GM04503 (cell line): Measurements from ENCODE around the gene UCN3.
"Not testable (repeated sequence)": the region's sequence is repeated elsewhere in the genome, so short reads cannot be mapped to it uniquely, and the experiment has no call there.

Experiments used
- DNase-seq: peaks from one replicate; pipeline ENCODE4 v3.0.0-alpha.2; 2012; ENCODE audit warnings: low read depth

The UCN3 gene

DNA sequence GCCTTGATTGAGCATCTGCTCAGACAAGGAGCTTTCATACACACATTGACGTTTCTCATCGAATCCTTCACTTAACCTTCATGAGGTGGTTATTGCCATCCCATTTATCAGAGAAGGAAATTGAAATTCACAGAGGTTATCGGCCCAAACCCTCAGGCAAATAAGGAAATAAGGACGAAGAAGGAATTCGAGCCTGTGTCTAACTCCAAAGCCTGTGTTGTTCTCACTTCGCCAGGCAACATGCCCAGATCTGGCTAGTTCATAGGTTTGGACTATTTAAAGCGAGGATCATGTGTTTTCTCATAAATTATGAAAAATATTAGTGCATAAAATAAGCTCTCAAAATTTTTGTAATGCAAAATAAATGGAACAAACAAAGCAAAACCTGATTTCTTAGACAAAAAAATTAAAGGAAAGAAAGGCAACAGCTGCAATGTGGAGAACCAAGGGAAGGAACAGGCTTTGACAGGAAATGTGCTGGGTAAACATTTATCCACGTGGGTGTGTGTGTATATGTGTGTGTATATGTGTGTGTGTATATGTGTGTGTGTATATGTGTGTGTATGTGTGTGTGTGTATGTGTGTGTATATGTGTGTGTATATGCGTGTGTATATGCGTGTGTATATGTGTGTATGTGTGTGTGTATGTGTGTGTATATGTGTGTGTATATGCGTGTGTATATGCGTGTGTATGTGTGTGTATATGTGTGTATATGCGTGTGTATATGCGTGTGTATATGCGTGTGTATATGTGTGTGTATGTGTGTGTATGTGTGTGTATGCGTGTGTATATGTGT lies 4.8 kb downstream of the UCN3 start:
- DNase-seq = no peak

DNA sequence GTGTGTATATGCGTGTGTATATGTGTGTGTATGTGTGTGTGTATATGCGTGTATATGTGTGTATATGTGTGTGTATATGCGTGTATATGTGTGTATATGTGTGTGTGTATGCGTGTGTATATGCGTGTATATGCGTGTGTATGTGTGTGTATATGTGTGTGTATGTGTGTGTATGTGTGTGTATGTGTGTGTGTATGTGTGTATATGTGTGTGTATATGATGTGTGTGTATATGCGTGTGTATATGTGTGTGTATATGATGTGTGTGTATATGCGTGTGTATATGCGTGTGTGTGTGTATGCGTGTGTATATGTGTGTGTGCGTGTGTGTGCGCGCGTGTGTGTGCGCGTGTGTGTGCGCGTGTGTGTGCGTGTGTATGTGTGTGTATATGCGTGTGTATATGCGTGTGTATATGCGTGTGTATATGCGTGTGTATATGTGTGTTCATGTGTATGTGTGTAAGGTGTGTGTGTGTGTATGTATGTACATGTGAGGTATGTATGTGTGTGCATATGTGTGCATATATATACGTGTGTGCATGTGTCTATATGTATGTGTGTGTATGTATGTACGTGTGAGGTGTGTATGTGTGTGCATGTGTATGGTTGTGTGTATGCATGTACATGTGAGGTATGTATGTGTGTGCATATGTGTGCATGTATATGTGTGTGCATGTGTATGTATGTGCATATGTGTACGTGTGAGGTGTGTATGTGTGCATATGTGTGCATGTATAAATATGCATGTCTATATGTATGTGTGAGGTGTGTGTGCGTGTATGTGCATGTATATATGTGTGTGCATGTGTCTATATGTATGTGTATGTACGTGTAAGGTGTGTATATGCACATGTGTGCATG lies 6.0 kb downstream of the UCN3 start:
- DNase-seq = no peak

DNA sequence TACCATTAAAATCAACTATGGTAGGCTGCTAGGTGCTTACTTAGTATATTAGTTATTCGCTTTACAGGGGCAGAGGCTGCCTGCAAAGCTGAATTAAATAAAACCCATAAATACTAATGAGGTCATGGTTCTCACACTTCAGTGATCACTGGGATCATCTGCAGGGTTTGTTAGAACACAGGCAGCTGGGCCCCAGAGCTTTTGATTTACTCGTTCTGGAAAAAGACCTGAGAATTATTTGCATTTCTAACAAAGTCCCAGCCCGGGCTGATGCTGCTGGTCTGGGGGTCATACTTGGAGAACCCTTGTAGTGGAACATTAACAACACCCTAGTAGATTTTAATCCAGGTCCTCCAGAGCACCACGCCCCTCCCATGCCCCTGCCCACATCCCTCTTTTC lies 8.5 kb downstream of the UCN3 start:
- no peak for DNase-seq

DNA sequence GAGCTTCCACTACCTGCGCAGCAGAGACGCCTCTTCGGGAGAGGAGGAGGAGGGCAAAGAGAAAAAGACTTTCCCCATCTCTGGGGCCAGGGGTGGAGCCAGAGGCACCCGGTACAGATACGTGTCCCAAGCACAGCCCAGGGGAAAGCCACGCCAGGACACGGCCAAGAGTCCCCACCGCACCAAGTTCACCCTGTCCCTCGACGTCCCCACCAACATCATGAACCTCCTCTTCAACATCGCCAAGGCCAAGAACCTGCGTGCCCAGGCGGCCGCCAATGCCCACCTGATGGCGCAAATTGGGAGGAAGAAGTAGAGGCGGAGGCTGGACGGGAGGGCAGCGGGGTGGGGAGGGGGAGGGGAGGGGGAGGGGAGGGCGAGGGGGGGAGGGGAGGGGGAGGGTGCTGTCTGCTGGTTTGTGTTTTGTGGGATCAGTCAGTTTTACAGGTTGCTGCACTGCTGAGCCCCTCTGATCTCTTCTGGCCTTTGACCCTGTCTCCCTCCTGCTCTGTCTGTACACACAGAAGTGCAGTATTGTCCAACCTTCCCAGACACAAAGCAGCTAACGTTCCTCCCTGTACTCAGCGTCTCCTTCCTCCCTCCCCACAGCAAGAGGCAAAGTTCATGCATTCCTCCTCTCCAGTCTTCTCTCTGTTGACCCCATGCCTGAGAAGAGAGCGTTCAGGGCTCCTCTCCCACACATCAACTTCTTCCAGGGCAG lies 9.3 kb downstream of the UCN3 start:
- no peak for DNase-seq

DNA sequence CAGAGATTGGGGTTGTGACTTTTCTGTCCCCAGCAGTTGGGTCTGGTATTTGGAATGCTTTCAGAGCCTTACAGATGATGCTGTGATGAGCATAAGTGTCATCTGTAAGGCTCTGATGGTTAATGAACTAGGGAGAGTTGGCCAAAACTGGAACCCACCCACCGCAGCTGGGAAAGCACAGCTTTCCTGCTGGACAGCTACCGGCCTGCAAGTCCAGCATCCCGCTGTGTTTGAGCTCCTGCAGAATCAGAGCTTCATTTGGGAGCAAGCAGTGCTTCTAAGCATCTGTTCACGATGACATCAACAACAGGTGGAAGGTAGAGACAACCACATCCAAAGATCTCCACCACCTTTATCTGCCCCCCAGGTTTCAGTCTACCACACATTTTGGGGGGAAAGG lies 11.7 kb downstream of the UCN3 start:
- DNase-seq = no peak

DNA sequence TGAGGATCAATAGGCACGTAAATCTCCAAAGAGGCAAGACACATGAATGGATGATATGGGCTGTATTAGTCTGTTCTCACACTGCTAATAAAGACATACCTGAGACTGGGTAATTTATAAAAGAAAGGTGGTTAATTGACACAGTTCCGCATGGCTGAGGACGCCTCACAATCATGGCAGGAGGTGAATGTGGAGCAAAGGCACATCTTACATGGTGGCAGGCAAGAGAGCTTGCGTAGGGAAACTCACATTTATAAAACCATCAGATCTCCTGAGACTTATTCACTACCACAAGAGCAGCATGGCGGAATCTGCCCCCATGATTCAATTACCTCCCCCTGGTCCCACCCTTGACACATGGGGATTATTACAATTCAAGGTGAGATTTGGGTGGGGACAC lies 14.4 kb downstream of the UCN3 start:
- DNase-seq = not testable (repeated sequence)

DNA sequence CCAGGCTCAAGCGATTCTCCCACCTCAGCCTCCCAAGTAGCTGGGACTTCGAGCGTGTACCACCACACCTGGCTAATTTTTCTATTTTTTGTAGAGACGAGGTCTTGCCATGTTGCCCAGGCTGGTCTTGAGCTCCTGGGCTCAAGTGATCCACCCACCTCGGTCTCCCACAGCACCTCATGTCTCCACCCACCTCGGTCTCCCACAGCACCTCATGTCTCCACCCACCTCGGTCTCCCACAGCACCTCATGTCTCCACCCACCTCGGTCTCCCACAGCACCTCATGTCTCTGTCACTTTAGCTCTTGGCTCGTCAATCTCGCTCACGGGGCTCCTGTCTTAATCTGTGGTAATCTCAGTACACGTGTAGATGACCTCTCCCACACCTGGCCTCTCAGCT lies 15.6 kb downstream of the UCN3 start:
- not testable (repeated sequence) for DNase-seq

DNA sequence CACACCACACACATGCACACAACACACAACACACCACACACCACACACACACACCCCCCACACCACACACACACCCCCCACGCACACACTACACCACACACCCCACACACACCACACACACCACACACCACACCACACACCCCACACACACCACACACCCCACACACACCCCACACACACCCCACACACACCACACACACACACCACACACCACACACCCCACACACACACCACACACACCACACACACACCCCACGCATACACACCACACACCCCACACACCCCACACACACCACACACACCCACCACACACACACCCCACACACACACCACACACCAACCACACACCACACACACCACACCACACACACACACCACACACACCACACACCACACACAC lies 16.4 kb downstream of the UCN3 start:
- DNase-seq = no peak

DNA sequence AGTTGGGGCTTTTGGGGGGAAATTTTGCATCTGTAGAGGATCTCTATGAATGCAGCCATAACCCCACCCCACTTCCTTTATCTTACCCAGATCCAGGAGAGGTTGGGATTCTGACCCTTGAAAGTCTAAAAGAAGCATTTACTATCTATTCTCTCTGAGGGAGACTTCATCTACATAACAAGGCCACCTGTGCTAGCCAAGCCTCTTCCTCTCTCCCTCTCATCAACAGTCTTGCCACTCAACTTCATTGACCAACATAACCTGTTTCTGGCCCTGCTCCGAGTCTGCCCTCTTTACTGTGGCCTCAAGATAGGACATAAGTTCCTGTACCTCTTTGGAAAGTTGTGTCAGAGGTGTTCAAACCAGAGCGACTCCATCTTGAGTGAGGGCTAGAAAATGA lies 20.5 kb downstream of the UCN3 start:
- DNase-seq = no peak

DNA sequence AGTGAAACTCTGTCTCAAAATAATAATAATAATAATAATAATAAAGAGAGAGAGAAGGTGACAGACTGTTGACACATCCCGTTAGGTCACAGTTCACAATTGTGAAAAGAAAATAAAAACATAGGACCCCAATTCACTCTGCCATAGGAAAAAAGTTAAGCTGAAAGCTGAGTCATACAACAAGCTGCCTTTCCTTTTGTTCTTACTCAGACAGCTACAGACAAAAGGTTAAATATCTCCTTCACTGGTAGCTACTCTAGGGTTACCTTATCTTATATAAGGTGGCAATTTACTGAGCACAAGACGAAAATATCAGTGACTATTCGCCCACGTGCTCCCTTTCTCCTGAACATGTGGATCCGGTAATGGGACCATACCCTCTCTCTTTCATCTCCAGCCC lies 22.4 kb downstream of the UCN3 start:
- no peak for DNase-seq

DNA sequence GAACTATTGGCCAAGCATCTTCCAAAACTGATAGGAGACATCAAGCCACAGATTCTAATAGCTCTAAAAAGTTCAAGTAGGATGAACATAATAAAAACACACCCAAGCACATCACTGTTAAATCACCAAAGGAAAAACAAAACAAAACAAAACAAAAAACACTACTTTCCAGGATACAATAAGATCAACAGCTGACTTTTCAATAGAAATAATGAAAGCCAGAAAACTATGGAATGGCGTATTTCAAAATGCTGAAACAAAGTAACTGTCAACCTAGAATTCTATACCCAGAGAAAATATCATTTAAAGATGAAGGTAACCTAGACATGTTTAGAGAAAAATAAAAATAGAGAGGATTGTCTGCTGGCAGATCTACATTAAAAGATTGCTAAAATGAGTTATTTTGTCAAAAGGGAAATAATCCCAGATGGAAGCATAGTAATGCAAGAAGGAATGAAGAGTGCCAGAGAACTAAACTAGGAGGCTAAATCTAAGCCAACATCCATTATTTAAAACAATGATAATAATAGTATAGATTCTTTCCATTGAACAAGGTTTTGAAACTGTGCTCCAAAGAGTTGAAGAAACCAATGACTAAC lies 25.9 kb downstream of the UCN3 start:
- DNase-seq = no peak

DNA sequence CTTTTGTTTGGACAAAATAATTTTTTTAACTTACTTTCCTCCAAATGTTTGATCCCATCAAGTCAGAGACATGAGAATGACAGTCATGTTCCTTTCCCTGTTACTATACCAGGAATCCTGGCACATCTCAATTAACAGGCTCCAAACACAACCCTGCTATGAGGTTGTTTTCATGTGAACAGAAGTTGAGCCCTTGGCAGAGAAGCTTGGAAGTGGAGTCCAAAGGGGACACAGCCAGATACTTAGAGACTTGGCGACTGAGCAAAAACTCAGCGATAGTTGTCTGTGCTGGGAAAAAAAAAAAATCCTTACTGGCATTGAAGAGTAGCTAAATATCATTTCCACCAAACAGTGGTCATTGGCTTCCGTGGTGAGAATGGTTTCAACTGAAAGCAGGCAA lies 27.0 kb downstream of the UCN3 start:
- DNase-seq = no peak

DNA sequence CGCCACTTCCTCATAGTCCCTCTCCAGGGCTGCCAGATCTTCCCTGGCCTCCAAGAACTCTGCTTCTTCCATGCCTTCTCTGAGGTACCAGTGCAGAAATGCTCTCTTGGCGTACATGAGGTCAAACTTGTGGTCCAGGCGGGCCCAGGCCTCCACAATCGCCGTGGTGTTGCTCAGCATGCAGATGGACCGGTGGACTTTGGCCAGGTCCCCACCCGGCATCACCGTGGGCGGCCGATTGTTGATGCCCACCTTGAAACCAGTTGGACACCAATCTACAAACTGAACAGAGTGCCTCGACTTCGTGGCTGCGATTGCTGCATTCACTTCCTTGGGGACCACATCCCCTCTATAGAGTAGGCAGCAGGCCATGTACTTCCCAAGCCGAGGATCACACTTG lies 28.8 kb downstream of the UCN3 start:
- DNase-seq = no peak

DNA sequence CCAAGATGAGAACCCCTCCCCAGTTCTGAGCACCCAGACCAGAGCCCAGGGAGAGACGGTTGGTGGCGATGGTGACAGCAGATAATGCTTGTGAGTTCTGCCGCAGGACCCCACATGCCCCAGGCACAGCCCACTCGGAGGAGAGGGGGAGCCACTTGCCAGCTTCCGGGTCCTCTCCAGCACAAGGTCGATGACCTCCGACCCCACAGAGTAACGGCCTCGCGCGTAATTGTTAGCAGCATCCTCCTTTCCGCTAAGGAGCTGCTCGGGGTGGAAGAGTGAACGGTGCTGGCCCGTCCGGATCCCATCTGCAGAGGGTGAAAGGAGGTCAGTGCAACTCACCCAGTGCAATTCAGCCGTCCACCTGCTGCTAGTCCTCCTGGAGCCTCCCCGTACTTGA lies 30.4 kb downstream of the UCN3 start:
- DNase-seq = no peak

DNA sequence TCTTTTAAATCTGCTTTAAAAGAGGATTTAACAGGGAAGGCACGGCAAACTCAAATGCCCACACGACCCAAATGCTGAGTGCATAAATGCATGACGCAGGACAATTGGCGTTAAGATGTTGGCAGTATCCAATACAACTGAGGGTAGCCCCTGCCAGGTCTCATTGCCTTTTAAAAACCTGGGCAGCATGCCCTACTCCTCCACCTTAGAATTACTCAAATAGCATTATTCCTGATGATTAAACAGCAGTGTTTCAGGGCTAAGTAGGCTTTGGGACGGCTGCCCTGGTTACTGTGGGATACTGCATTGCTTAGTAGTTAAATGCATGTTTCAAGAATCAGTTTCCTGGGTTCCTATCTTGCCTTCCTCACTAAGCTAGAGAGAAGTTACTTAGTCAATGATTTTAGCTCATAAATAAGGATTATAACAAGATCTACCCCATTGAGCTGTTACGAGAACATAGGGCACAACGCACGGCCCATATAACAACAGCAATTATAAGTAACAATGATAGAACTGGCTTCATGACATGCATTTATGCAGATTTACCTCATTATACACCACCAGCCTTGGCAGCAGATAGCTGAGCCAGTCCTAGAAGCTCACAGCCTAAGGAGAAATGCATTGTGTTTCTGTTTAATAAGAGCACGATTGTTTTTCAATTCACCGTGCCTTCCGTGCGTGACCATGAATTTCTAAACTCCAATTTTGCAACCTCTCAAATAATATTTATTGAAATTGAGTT lies 32.0 kb downstream of the UCN3 start:
- DNase-seq = no peak

DNA sequence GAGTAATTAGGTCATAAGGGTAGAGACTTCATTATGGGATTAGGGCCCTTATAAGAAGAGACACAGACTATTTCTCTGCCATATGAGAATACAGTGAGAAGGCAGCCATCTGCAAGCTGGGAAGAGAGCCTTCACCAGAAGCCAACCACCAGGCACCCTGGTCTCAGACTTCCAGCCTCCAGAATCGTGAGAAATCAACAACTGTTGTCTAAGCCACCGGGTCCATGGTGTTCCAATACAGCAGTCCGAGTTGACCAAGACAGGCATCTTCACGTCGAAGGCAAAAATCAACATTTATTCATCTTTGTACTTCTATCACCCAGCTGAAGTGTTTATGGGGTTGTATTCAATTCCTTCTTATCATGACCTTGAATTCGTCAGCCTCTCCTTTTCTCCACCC lies 34.6 kb downstream of the UCN3 start:
- DNase-seq = no peak

DNA sequence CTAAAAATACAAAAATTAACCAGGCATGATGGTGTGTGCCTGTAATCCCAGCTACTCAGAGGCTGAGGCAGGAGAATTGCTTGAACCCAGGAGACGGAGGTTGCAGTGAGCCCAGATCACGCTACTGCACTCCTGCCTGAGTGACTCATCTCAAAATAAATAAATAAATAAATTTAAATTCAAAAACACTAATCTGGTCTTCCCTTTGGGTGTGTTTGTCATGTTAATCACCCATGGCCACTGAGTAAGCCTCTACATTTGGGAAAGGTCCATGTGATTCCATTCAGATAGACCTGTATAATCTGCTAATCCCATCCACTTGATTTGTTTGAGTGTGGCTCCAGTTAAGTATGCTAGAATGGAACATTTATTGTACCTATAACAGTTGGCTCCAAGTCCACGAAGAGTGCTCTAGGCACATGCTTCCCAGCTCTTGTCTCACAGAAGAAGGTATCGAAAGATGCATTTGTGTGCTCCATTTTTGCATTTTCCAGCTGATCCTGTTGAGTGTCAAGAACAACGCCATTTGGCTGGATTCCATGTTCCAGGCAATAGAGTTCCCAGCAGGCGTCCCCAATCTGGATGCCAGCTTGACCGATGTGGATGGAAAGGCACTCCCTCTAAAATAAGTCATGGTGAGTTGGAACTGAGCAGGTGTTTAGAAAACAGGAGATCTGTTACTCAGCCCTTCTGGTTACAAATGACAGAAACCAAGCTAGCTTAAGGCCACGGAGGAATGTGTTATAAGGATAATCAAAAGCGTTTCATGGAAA lies 35.9 kb downstream of the UCN3 start:
- no peak for DNase-seq

DNA sequence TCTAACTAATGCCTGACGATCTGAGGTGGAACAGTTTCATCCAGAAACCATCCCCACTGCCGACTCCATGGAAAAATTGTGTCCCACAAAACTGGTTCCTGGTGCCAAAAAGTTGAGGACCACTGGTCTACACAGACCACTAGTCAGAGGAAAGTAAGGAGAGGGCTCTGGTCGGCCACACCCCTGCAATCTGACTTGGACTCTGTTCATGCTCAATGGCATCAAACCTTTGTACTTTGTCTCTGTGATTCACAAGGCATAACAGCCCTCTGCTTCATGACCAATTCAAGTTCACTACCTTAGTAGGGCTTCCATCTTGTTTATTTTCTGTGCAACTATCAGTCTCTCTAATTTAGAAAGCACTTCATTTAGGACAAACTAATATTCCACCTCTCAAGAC lies 38.0 kb downstream of the UCN3 start:
- DNase-seq = no peak

DNA sequence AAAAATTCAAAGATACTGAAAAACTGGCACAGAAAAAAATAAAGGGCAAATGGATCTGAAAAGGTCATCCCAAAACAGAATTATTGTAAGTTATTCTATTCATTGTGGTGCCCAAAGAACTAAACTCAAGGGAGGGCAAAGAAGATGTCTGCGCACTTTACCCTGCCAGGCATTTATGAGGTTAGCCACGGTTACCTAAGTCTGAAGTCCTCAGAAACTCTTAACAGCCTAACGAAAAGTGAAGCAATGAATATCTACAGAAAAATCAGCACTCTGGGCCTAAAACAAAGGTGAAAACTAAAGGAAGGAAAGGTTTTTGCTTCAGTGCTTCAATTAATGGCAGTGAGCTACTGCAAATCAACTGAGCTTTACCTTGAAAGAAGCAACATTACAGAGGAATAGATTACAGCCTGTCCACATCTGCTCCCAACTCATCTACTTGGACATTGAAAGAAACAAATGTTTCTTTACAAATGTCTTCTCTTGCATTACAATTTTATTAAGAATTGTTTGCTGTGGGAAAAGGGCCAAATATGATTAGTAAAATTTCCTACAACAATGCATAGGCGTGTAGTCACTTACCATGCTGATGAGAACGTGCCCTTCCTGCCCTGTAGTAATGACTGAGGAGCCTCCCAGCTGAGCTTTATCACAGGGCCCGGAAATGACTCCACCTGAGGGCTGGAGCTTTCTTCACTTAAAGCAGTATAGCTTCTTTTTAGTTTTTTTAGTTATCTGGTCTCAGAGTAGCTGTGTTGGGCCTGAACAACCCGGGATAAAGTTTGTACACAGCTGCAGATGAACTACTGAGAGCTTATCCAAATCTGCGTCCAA lies 39.7 kb downstream of the UCN3 start, which contains the start of gene TUBAL3:
TUBAL3 (minus strand) TSS at position 621 of the 834 bp plus-strand sequence; CDS start at position 585, 36 bp downstream.
- no peak for DNase-seq

DNA sequence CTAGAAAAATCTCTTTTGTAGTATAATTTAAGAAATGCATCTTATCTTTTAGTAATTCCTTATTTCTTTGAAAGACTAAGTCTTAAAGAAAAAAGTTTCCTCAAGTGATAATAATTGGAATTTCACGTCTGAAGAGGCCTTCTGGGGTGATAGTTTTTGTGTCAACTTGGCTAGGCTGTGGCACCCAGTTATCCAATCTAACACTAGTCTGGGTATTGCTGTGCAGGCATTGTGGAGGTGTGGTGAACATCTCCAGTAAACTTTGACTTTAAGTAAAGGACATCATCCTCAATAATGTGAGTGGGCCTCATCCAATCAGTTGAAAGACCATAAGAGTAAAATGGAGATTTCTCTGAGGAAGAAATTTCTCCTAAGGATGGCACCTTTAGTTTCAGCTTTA lies 42.2 kb downstream of the UCN3 start:
- no peak for DNase-seq
